HG03064 (cell line): ENCODE measurements around the gene C3orf62.

Source experiments
- ATAC-seq: cut with Tn5 transposase; IDR thresholded peaks from one replicate; pipeline ENCODE4 v1.9.1; 2021; ENCODE audit warnings: low read depth; ENCODE audit not compliant: unreplicated experiment

The C3orf62 gene

DNA sequence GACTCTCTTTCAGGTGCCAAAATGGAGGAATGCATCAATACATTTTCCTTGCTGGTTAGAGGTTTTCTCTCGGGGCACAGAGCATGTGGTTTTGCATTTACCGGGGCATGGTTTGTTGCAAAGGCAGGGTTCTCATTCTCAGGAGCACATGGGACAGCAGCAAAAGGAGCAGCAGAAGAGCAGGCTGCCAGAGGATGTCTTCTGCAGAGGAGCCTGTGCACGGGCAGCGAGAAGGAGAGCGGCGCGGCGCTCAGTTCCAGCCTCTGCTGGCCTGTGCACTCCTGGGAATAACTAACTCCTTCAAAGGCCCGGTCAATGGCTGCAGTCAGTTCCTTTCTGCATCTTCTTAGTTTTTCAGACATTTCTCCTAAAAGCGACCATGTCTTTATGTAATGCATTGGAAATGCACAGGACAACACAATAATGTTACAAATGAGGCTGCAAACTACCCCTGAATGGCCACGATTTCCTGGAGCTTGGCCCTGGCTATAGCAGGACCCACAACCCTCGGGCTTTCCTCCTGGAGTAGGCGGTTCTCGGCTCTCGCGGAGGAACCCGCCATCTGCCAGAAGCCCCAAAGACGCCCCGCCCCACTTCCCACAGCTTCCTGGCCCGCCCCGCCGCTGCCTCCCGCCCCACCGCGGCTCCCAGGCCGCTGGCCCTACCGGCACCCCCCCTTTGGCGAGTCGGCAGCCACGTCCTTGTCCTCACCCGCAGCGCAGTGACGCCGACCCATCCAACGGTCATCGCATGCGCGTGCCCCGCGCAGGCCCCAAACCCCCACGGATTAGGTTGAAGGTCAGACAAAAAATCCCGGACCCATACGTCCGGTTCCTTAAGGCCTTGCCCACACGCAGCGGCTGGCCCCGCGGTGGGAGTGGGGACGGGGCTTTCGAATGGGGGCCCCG is at the start of gene C3orf62:
TSS of gene C3orf62 (minus strand) at position 758 of the 908 bp plus-strand sequence. CDS start at position 398, 360 bp downstream.
- ATAC-seq: no peak

DNA sequence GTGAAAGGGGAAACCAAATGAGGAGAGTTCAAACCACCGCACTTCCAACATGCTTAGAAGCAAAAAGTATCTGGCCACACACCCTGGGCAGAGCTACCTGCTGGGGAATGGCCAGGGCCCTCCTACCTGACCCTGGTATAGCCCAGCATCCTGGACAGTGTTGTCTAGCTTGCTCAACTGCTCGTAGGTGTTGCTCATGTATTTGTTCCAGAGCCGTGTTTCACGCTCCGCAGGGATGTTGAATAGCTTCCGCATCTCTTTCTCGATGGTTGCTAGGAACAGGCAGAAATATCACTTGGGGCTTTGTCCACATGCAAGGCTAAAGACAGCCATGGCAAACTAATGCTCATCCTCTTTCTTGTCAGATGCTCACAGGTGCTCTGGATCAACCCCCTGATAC is 47.7 kb upstream of the C3orf62 start:
- no peak for ATAC-seq

DNA sequence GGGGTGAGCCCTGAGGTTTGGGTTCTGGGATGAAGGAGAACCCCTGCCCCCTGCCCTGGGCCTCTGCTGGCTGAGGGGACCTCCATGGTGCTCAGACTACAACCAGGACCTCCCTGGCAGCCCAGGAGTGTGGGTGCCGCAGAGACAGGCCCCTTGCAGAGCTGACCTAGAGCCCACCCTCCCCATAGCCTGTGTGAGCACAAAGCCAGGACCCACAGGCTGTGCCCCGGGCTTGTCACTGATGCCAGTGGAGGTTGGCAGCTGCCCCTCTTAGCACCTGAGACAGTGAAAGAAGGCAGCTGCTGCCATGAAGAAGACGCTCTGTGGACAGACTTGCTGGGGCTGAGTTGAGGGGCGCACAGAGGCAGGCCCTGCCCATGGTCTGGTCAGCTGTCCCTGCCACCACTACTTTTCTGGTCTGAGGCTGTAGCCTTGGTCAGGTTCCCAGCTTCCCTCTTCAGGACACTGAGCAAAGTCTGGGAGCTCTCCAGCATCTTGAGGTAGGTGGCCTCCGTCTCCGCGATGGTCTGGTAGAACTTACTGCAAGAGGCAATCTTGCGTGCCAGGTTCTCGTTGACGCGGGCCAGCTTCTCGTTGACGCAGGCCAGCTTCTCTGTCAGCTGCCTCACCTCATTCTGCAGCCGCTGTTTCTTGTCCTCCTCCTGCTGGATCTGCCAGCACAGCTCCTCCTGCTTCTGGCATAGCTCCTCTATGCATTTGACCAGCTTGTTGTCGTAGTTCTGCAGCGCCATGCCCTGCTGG is 39.8 kb upstream of the C3orf62 start:
- no peak for ATAC-seq

DNA sequence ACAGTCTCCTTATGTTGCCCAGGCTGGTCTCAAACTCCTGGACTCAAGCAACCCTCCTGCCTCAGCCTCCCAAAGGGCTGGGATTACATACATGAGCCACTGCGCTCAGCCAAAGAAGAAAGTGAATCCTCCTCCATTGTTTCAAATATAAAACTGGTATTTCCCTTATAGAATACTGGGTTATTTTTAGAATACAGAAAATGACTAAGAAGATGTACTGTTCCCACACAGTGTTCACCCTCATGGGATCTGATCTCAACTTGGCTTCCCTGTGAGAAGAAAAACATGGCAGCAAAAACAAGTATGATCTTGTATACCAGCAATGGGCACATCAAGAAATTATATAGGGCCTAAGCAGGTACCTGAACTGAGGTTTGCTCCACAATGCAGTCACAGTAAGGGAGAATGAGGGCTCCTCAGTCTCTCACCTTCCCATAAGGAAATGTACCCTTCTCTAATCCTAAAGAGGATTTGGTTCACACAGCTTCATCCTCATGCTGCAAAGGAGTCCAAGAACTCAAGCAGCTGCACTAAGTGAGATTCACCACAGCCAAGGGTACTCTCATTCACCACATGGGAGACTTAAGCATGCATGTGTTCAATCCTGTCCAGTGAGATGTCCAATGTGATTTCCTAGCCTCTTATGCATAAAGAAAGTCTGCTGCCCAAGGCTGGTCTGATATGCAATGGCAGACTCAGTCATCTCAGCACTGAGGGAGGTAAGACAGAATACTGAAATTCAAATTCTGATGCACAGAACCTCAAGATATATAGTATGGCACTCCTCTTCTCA is 37.1 kb upstream of the C3orf62 start:
- no peak for ATAC-seq

DNA sequence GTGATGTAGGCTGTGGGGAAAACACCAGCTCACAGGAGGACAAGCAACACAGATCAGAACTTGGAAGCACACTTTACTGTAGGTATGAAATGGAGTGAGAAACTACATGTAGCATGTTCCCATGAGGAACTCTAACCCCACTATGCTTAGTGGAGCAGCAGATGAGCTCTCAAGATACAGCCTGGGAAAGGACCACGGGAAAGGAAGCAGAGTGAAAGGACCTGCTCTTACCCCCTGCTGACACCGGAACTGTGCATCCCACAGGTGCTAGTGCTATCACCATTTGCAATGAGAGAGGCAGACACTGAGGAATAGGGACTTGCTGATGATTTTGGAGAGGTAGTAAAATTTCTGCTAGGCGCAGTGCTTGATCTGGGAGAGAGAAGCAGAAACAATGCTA is 34.3 kb upstream of the C3orf62 start:
- no peak for ATAC-seq

DNA sequence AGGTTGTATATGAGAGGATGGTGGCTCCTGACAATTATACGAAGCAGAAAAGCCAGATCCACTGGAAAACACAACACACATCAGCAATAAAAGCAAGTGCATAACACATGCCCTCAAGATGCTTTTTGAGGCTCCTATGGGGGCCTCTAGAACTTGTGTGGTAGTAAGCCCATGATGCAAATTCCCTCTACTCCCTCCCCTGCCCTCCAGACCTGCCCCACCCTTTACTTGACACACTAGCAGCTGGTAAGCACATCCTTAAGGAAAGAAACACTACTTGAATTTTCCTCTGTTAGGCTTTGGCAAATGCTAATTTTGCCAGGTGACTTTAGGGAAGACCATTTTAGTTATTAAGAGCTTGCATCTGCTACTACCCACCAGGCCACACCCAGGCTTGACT is 33.6 kb upstream of the C3orf62 start:
- ATAC-seq: no peak

DNA sequence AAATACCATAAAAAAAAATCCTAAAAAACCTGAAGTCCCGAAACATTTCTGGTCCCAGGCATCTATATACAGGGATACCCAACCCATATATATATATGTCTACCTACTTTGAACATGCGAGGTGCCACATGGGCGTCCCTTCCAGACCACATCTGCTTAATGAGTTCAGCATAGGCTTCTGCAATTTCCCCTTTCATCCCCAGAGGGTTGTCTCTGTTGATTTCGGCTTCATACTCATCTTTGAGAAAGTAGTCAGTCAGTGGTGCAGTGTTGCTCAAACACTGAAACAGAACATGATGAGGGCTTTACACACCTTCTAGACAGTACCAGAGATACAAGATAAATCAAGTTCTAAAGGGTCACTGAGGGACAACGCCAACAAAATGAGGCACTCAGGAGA is 28.6 kb upstream of the C3orf62 start:
- no peak for ATAC-seq

DNA sequence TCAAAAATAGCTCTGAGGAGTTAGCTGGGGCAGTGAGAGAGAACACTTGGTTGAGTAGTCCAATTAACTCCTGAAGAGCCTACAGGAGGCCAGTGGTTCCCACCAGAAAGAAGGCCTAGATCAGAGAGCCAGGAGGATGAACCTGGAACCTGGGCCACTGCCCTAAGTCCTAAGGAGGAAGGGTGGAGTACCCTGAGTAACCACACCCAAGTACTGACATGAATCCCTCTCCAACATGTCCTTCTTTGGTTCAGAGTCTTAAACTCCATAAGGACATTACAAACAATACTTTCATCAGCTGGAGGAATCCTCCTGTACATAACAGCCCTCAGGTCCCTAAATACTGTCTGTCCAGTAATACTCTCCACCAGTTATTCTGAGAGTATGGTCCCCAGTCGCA is 25.6 kb upstream of the C3orf62 start:
- ATAC-seq: no peak

DNA sequence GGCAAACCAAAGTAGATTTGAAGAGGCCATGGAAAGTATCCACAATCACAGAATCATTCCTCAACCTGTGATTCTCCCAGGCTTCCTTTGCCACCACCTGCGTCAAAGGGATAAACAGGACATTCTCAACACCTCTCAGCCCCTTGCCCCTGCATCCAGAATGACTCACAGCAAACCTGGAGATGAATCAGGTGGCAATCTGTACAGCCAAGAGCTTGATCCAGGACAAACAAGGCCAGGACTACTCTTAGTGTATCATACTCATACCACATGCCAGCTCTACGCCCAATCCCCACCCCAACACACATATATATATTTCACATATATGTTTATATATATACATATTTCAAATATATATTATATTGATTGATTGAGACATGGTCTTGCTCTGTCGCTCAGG is 23.6 kb upstream of the C3orf62 start:
- no peak for ATAC-seq

DNA sequence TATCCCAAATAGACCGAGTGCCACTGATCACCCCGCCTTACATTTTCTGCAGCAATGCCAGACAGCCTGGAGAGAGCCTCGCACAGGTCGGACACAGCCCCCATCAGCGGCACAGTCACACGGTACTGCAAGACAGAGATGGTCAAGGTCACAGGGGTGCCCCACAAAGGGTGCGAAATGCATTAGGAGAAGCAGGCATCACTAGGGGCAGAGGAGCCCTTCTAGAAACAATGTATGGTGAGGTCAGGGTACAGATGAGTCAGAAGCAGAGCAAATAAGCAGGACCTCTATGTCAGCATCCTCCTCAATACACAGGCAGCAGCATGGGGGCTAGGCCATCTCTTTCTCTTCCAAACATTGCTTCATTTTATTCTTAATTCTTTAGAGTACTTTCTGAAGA is 21.5 kb upstream of the C3orf62 start:
- ATAC-seq: no peak

DNA sequence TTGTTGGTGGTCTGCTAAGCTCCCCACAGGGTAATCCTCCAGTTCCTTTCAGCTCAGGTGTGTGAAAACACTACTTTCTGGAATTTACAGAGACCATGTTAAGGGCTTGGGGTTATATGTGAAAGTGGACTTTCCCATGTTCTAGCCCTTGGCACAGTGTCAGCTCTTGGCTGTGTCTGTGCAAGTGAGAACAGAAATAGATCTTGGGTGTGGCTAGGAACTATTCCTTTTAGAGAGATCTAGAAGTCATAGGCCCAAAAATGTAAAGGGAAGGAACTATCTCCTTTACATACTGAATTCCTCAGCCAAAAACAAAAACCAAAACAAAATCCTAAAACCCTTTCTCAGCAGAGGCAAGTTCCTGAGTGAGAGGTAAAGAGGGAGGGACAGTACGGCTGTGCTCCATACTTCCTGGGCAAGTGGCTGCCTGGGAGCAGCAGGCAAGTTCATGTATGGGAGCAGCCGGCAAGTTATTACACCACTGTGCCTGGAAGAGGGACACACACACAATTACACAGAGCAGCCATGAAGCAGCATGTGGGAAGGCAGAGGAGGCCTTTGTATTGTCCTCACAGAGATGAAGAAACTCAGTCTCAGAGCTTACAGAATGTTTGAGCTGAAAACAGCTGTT is 19.9 kb upstream of the C3orf62 start:
- ATAC-seq: no peak

DNA sequence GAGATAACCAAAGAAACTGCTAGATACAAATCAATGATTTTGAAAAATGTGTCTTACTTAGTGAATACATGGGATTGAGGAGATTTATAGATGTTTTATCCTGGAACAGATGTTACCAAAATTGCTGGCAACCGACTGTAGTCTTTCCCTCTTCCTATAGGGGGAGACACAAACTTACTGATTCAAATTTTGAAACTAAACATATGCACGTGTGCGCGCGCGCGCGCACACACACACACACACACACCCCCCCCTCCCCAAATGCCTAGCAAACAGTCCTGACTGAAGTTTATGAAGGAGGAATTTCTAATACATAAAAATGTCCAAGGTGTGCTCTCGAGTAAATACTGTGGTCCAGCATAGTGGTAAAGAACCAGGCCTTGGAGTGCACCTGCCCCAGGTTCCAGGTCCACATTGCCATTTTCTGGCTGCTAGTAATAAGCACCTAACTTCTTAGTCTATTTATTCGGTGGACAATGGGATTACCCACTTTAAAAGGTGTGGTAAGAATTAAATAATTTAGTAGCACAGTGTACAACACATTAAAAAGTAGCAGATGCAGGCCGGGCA is 18.5 kb upstream of the C3orf62 start:
- no peak for ATAC-seq

DNA sequence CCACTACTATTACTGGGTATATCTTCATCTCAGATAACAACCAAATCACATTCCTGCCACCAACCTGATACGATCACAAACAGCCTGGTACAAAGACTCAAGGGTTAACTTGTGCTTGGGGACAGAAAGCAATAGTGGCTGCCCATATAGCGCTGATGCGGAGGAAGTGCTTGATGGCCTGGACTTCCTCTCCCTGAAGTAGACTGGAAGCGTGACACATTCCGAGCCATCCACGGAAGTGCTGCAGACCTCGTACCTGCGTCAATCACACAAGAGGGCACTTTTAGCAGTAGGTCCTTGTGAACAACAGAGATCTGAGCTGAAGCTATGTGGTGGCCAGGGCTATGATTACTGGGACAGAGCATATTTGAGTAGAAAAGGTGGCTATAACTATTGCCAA is 17.3 kb upstream of the C3orf62 start:
- ATAC-seq: no peak

DNA sequence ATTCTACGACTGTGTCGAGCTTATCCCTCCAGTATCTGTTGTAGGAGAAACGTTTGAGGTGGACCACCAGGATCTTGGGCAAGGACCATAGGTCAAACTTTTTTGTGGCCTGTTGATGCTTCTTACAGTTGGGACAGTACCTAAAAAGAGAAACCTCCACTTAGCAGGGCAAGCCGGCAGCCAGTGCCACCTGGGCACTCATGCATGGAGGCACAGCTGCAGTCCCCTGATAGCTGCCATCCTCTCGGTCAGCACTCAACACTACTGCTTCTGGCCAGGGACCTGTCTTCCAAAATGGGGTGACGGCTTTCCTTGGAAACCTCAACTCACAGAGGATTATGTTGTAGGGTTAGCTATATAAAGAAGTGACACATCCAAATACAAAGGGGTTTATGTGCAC is 7.0 kb upstream of the C3orf62 start:
- no peak for ATAC-seq

DNA sequence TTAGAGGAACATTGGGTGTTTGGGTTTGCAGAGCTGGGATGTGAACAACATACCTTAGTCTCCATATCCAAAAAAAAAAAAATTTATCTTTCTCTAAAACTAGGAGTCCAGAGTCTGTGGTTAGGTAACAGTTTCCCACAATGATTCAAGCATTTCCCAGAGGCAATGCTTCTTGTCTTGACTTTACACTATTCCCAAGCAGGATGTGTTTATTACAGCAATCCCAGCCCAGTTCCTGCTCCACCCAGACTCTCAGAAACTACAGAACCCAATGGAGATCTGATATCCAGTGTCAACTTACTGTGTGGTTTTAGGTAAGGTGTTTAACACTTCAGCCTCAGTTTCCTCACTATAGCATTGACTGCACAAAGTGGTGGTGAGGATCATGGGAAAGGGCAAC is 2.3 kb upstream of the C3orf62 start:
- no peak for ATAC-seq

DNA sequence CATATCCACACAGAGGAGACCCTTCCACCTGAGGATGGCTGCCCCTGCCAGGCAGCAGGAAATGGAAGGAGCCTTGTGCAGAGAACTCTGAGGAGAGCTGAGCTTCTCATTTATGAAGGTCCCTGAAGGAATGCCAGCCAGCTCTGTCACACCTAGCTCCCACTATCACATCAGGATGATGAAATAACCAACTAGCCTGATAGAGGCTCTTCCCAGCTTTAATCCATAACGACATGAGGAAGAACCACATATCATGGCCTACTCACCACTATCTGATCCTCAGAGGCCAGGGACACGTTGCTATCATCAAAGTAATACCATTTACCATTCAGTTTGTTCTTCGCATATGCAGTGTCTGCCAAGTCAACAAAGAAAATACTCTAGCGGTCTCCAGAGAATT is 1.5 kb upstream of the C3orf62 start:
- no peak for ATAC-seq

DNA sequence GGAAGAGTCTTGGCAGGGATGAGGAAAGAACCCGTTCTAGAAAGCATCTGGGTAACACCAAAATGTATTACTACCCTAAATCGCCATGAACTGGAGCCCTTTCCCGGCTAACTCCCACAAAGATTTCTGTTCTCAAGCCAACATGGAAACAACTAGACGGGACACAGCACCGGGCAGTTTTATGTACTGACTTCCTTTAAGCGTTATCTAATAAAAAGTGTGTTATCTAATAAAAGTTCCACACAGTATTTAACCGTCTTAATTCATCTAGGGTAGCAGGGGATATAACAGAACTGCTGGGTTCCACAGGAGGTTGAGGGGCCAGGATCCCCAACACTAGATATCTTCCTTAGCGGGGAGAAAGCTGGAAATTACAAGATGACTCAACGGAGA is 347 bp upstream of the C3orf62 start:
- ATAC-seq: no peak

DNA sequence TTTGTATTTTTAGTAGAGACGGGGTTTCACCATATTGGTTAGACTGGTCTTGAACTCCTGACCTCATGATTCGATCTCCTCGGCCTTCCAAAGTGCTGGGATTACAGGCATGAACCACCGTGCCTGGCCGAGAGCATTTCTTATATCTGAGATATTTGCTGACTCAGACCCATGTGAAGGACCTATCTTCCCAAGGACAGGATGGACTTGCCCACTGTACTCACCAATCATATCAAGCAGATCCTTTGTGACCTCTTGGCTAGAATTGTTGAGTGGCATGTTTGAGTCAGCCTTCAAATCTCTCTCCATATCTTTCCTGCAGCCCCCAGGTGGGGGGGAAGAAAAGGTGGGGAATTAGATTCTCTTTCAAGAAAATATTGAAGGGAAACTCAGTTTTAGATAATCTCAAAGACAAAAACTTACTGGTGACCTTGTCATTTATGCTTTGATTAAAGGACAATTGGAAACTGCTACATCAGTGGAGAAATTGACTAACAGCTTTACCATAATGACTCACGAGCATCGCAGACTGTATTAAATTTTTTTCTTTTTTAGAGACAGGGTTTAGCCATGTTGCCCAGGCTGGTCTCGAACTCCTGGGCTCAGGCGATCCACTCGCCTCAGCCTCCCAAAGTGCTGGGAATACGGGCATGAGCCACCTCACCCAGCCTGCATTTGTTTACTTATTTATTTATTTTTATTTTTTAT is 3.1 kb downstream of the C3orf62 start:
- ATAC-seq: no peak

DNA sequence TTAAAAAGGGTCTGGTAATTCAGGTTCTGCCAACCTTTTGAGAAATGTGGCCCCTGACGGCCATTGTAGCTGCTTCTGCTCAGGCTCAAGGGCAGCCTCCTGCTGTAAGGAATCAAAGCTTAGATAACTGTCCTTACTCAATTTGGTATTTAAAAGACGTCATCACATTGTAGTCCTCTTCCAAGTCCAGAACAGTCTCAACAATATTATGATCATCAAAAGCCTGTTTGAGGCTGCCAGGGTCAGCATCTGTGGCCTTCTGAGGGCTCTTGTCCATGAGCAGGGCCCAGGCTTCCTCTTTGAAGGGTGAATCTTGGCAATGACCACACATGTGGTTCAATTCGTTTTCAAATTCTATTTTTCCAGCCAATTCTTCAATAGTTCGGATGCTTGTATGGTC is 6.0 kb downstream of the C3orf62 start:
- ATAC-seq: no peak

DNA sequence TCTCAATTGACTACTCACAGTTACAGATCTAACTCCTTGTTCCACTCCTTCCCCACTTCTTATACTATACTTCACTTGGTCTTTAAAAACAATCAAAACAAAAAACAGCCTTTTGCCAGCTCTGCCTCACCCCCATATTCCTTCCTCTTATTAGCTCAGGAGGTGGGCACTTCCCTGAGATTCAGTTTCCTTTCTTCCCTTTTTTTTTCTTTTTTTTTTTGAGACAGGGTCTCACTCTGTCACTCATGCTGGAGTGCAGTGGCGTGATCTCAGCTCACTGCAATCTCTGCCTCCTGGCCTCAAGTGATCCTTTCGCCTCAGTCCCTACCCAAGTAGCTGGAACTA is 6.9 kb downstream of the C3orf62 start:
- no peak for ATAC-seq
